Glutamatergic neuron (in vitro differentiated cells): Measurements from ENCODE around the gene CPEB4. TPM values are rescaled to one million over a fixed set of nuclear protein-coding genes. Genes with fewer than 3 reads are reported as not detected.

Experiments used
- DNase-seq: peaks from one replicate; pipeline ENCODE4 v3.0.0; 2022
- H3K27ac Mint-ChIP-seq: one replicate; pipeline ENCODE4 v1.8.0; 2020; ENCODE audit warnings: mild to moderate bottlenecking, mixed read lengths, inconsistent platforms; ENCODE audit not compliant: unreplicated experiment
- H3K27me3 Mint-ChIP-seq: one replicate; pipeline ENCODE4 v1.8.0; 2020; ENCODE audit warnings: mild to moderate bottlenecking, moderate library complexity, mixed read lengths, inconsistent platforms; ENCODE audit not compliant: unreplicated experiment
- H3K36me3 Mint-ChIP-seq: one replicate; pipeline ENCODE4 v1.8.0; 2020; ENCODE audit warnings: mild to moderate bottlenecking, mixed read lengths, inconsistent platforms; ENCODE audit not compliant: unreplicated experiment
- H3K4me1 Mint-ChIP-seq: one replicate; pipeline ENCODE4 v1.8.0; 2020; ENCODE audit warnings: mild to moderate bottlenecking, low read depth, mixed read lengths, inconsistent platforms; ENCODE audit not compliant: unreplicated experiment
- H3K4me3 Mint-ChIP-seq: one replicate; pipeline ENCODE4 v1.8.0; 2020; ENCODE audit warnings: mild to moderate bottlenecking, mixed read lengths, inconsistent platforms; ENCODE audit not compliant: unreplicated experiment
- H3K9me3 Mint-ChIP-seq: one replicate; pipeline ENCODE4 v1.8.0; 2020; ENCODE audit warnings: mild to moderate bottlenecking, moderate library complexity, mixed read lengths, inconsistent platforms; ENCODE audit not compliant: unreplicated experiment
- CTCF ChIP-seq: fragments of 200-600 bp; sonication (generic); IDR thresholded peaks from one replicate; pipeline ENCODE4 v1.5.0; 2021; ENCODE audit not compliant: partially characterized antibody, unreplicated experiment
- total RNA-seq: library from RNA; stranded (reverse); fragmentation: NEBNext Ultra II Directional; extraction: Animal tissue kit (Norgen Biotek cat#: 25700); gene quantifications from one replicate; pipeline ENCODE4 v1.2.1, GENCODE V29; 2021; ENCODE audit not compliant: unreplicated experiment

The CPEB4 gene
- total RNA-seq, 1 donor from 2014 or later, result 104 TPM

- no peak for TF ChIP-seq CTCF
- H3K4me3 Mint-ChIP-seq, result no peak overlapping the region
- no peak overlapping the region for H3K27ac Mint-ChIP-seq
- H3K9me3 Mint-ChIP-seq, result no peaks in the 10 kb centered on the region
- peaks cover 2% of the 10 kb centered on the region for H3K27me3 Mint-ChIP-seq
- H3K4me1 Mint-ChIP-seq, result no peaks in the 10 kb centered on the region
- no peaks in the 10 kb centered on the region for H3K36me3 Mint-ChIP-seq
- DNase-seq, result no peak
Observed at GRCh38 chr5:174000076-174000475, 111.9 kb downstream of the CPEB4 start.

GRCh38 chr5:174003795-174004194 lies 115.6 kb downstream of the CPEB4 start:
- H3K9me3 Mint-ChIP-seq, result no peaks in the 10 kb centered on the region
- no peaks in the 10 kb centered on the region for H3K27me3 Mint-ChIP-seq
- no peaks in the 10 kb centered on the region for H3K36me3 Mint-ChIP-seq
- no peaks in the 10 kb centered on the region for H3K4me1 Mint-ChIP-seq
- TF ChIP-seq CTCF, result no peak
- no peak overlapping the region for H3K4me3 Mint-ChIP-seq
- no peak overlapping the region for H3K27ac Mint-ChIP-seq
- no peak for DNase-seq

DNA sequence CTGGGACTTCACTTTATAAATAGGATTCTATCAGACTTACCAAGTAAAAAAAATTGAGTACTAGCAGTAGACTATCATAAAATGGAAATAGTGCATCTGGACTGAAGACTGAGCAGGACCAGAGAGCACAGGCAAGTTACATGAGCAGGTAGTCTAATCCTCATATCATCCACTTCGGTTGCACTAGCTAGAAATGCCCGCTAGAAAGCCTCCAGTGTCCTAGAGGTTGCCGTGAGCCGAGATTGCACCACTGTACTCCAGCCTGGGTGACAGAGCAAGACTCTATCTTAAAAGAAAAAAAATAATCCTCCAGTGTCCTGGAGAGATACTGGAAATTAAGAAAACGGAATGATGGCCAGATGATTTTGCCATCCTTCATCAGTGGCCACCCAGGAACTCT lies 120.8 kb downstream of the CPEB4 start:
- no peak for TF ChIP-seq CTCF
- Mint-ChIP-seq H3K27ac (no peak overlapping the region), H3K9me3 (no peaks in the 10 kb centered on the region), H3K4me1 (no peaks in the 10 kb centered on the region), H3K27me3 (no peaks in the 10 kb centered on the region), H3K4me3 (no peak overlapping the region), H3K36me3 (no peaks in the 10 kb centered on the region)
- DNase-seq, result no peak

GRCh38 chr5:174010365-174010764 lies 122.2 kb downstream of the CPEB4 start:
- DNase-seq, result no peak
- no peak overlapping the region for H3K4me3 Mint-ChIP-seq
- no peaks in the 10 kb centered on the region for H3K9me3 Mint-ChIP-seq
- no peaks in the 10 kb centered on the region for H3K4me1 Mint-ChIP-seq
- H3K27ac Mint-ChIP-seq, result no peak overlapping the region
- no peaks in the 10 kb centered on the region for H3K36me3 Mint-ChIP-seq
- no peaks in the 10 kb centered on the region for H3K27me3 Mint-ChIP-seq
- TF ChIP-seq CTCF, result no peak

GRCh38 chr5:174011441-174011840 lies 123.3 kb downstream of the CPEB4 start:
- no peaks in the 10 kb centered on the region for H3K9me3 Mint-ChIP-seq
- no peak overlapping the region for H3K27ac Mint-ChIP-seq
- H3K4me3 Mint-ChIP-seq, result no peak overlapping the region
- H3K27me3 Mint-ChIP-seq, result no peaks in the 10 kb centered on the region
- no peaks in the 10 kb centered on the region for H3K4me1 Mint-ChIP-seq
- DNase-seq, result no peak
- H3K36me3 Mint-ChIP-seq, result no peaks in the 10 kb centered on the region
- TF ChIP-seq CTCF, result no peak

Other genes starting within 250 kb of the CPEB4 start
- not detected for gene C5orf47, start 100.8 kb downstream of the CPEB4 start, total RNA-seq
- 233 TPM for gene NSG2, start 157.4 kb downstream of the CPEB4 start, total RNA-seq